SH-SY5Y (cell line): ENCODE results near the gene LRCH4.

Source experiments
- GATA2 ChIP-seq: IDR thresholded peaks from 2 replicates; pipeline ENCODE4 v1.6.1; 2011; ENCODE audit warnings: mild to moderate bottlenecking, low read depth, low read length
- GATA3 ChIP-seq: IDR thresholded peaks from 2 replicates; pipeline ENCODE4 v1.6.1; 2011; ENCODE audit warnings: low read depth, mild to moderate bottlenecking, low read length, moderate library complexity

Gene LRCH4

GRCh38 chr7:100582041-100582579 lies 3.8 kb downstream of the LRCH4 start:
- TF ChIP-seq GATA3 (no peak), GATA2 (no peak)

- TF ChIP-seq GATA3 (no peak), GATA2 (no peak)
Measured at GRCh38 chr7:100580466-100581283, 5.3 kb downstream of the LRCH4 start.

- TF ChIP-seq GATA3, result no peak
- TF ChIP-seq GATA2, result no peak
Measured at GRCh38 chr7:100578246-100579183, 7.4 kb downstream of the LRCH4 start.

GRCh38 chr7:100577507-100577906 lies 8.4 kb downstream of the LRCH4 start:
- TF ChIP-seq GATA2 (no peak), GATA3 (no peak)

GRCh38 chr7:100577103-100577502 lies 8.8 kb downstream of the LRCH4 start:
- no peak for TF ChIP-seq GATA3
- TF ChIP-seq GATA2, result no peak

GRCh38 chr7:100576384-100576993 lies 9.4 kb downstream of the LRCH4 start:
- TF ChIP-seq GATA3 (no peak), GATA2 (no peak)

- TF ChIP-seq GATA3 (no peak), GATA2 (no peak)
Measured at GRCh38 chr7:100575746-100576383, 10.1 kb downstream of the LRCH4 start.

GRCh38 chr7:100575206-100575631 lies 10.7 kb downstream of the LRCH4 start:
- no peak for TF ChIP-seq GATA2
- no peak for TF ChIP-seq GATA3

- TF ChIP-seq GATA3 (no peak), GATA2 (no peak)
Measured at GRCh38 chr7:100574362-100575205, 11.3 kb downstream of the LRCH4 start.

GRCh38 chr7:100573691-100574361 lies 12.1 kb downstream of the LRCH4 start, which contains the start of gene SAP25:
SAP25 (minus strand) TSS chr7:100573900; CDS start chr7:100573742, 158 bp downstream.
- TF ChIP-seq GATA3, result no peak
- TF ChIP-seq GATA2, result no peak

- TF ChIP-seq GATA3 (no peak), GATA2 (no peak)
Measured at GRCh38 chr7:100572949-100573675, 12.8 kb downstream of the LRCH4 start.

GRCh38 chr7:100572281-100572948 lies 13.5 kb downstream of the LRCH4 start:
- TF ChIP-seq GATA3, result no peak
- TF ChIP-seq GATA2, result no peak
